Parathyroid adenoma (tissue), 2 donors: Measurements from ENCODE around the gene CCDC97.
A peak's percentile ranks its signal among the peaks of the same experiment; 100 is the strongest.

Experiments used
- H2AFZ ChIP-seq: fragments of 300-600 bp; sonication (generic); one replicate; pipeline ENCODE4 v1.7.0; 2017; ENCODE audit warnings: antibody characterized with exemption, mild to moderate bottlenecking
- H3K27ac ChIP-seq: fragments of 300-600 bp; sonication (generic); one replicate; pipeline ENCODE4 v1.7.0; 2017
- H3K27me3 ChIP-seq: fragments of 300-600 bp; sonication (generic); one replicate; pipeline ENCODE4 v1.7.0; 2017; ENCODE audit warnings: low read length; ENCODE audit not compliant: control insufficient read depth, insufficient read depth
- H3K36me3 ChIP-seq: fragments of 300-600 bp; sonication (generic); one replicate; pipeline ENCODE4 v1.7.0; 2017; ENCODE audit warnings: low read length; ENCODE audit not compliant: control insufficient read depth, insufficient read depth
- H3K4me1 ChIP-seq: fragments of 300-600 bp; sonication (generic); one replicate; pipeline ENCODE4 v1.7.0; 2017; ENCODE audit warnings: control low read depth
- H3K4me2 ChIP-seq: fragments of 300-600 bp; sonication (generic); one replicate; pipeline ENCODE4 v1.7.0; 2017; ENCODE audit warnings: low read length
- H3K4me3 ChIP-seq: fragments of 300-600 bp; sonication (generic); one replicate; pipeline ENCODE4 v1.7.0; 2017; ENCODE audit warnings: low read depth, low read length
- H3K79me2 ChIP-seq: fragments of 300-600 bp; sonication (generic); one replicate; pipeline ENCODE4 v1.7.0; 2017; ENCODE audit warnings: control low read depth
- H3K9ac ChIP-seq: fragments of 300-600 bp; sonication (generic); one replicate; pipeline ENCODE4 v1.7.0; 2017; ENCODE audit warnings: mild to moderate bottlenecking
- H3K9me3 ChIP-seq: fragments of 300-600 bp; sonication (generic); one replicate; pipeline ENCODE4 v1.7.0; 2017; ENCODE audit warnings: low read length; ENCODE audit not compliant: control insufficient read depth
- TF ChIP-seq, protein P1 (sequence below): fragments of 300-600 bp; sonication (generic); IDR thresholded peaks from one replicate; pipeline ENCODE4 v1.7.0; 2017; ENCODE audit warnings: antibody characterized with exemption, mild to moderate bottlenecking
- donor health status: primary hyperparathyroidism.

The CCDC97 gene

DNA sequence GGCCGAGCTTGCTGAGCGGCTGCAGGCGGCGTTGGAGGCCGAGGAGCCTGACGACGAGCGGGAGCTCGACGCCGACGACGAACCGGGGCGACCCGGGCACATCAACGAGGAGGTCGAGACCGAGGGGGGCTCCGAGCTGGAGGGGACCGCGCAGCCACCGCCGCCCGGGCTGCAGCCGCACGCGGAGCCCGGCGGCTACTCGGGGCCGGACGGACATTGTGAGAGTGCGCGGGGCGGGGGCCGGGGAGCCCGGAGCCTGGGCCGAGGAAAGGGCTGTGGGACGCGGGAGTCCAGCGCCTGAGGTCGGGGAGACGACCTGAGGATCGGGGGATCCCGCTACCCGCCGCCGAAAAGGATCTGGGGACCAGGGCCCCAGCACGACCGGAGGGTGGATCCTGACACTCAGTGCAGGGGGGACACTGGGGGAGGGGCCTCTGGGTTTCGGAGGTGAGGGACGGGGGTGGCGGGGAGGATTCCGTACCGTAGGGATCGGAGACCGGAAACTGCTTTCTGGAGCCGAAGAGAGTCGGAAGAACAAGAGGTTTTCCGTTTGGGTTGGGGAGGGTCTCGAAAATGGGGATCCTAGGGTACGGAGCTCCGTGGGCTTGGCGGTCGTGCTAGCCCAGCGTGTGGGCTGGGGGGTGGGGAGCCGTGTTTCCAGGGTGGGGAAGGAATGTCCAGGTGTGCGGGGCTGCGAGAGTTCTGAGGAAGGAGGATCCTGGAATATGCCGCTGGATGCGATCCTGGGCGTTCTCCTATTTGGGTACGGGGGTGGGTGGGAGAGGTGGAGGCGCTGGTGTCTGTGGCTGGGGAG, 45.2 kb upstream of the CCDC97 start:
- Histone ChIP-seq H3K27me3 (no peaks in the 10 kb centered on the region), H3K4me3 (peak overlapping the region; percentile 94), H2AFZ (peak overlapping the region; percentile 74), H3K79me2 (peaks cover 44% of the 10 kb centered on the region), H3K36me3 (no peaks in the 10 kb centered on the region), H3K27ac (peak overlapping the region; percentile 89), H3K4me1 (peaks cover 10% of the 10 kb centered on the region), H3K9me3 (no peaks in the 10 kb centered on the region), H3K4me2 (peak overlapping the region; percentile 91), H3K9ac (peak overlapping the region; percentile 81)
- TF ChIP-seq, protein P1, sequence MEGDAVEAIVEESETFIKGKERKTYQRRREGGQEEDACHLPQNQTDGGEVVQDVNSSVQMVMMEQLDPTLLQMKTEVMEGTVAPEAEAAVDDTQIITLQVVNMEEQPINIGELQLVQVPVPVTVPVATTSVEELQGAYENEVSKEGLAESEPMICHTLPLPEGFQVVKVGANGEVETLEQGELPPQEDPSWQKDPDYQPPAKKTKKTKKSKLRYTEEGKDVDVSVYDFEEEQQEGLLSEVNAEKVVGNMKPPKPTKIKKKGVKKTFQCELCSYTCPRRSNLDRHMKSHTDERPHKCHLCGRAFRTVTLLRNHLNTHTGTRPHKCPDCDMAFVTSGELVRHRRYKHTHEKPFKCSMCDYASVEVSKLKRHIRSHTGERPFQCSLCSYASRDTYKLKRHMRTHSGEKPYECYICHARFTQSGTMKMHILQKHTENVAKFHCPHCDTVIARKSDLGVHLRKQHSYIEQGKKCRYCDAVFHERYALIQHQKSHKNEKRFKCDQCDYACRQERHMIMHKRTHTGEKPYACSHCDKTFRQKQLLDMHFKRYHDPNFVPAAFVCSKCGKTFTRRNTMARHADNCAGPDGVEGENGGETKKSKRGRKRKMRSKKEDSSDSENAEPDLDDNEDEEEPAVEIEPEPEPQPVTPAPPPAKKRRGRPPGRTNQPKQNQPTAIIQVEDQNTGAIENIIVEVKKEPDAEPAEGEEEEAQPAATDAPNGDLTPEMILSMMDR, result no peak

DNA sequence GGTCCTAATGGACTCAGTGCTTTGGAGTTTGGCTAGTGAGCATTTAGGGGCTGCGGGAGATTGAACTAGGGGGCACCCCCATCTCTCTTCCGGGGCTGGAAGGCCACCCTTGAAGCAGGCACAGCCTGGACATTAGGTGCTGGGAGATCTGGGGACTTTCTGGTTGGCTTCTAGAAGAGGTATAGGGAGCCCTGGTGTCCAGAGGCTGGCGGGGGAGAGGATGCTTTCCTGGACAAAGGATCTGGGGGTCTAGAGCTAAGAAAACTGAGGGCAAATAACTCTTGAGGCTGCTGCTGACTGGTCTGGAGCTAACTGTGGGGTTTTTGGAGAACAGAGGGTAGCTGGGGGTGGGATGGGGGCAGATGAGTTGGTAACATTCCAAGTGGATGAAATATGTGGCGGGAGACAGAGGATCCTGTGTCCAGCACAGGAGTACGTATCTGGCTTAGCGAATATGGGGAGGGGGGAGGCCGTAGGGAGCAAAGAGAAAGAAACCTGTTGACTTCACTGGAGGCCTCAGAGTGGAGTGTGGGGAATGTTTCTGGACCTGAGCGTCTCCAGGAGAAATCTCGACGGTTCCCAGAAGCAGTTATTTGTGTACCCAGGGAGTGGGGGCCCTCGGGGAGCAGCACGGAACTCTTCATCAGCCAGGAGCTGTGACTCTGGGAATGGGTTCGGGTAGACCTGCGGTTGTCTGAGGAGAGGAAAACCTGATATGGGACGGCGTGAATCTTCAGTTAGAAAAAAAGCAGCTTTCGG, 44.4 kb upstream of the CCDC97 start:
- Histone ChIP-seq H3K4me3 (peak overlapping the region; percentile 94), H3K27me3 (no peaks in the 10 kb centered on the region), H3K27ac (no peak overlapping the region), H3K9me3 (no peaks in the 10 kb centered on the region), H3K36me3 (no peaks in the 10 kb centered on the region), H3K9ac (peak overlapping the region; percentile 81), H3K79me2 (peaks cover 44% of the 10 kb centered on the region), H3K4me2 (peak overlapping the region; percentile 91), H3K4me1 (peaks cover 10% of the 10 kb centered on the region), H2AFZ (peak overlapping the region; percentile 74)
- TF ChIP-seq, protein P1, result no peak

DNA sequence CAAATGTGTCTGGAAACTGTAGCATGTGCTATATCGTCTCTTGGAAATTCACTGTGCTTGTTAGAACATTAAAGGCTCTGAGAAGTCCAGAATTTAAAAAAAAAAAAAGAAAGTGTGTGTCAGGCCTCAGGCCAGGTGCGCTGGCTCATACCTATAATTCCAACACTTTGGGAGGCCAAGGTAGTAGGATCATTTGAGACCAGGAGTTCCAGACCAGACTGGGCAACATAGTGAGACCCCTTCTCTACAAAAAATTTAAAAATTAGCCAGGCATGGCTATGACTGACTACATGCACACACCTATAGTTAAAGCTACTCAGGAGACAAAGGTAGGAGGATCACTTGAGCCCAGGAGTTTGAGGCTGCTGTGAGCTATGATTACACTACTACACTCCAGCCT, 40.9 kb upstream of the CCDC97 start:
- TF ChIP-seq, protein P1, result no peak
- Histone ChIP-seq H3K79me2 (peaks cover 51% of the 10 kb centered on the region), H3K36me3 (no peaks in the 10 kb centered on the region)

DNA sequence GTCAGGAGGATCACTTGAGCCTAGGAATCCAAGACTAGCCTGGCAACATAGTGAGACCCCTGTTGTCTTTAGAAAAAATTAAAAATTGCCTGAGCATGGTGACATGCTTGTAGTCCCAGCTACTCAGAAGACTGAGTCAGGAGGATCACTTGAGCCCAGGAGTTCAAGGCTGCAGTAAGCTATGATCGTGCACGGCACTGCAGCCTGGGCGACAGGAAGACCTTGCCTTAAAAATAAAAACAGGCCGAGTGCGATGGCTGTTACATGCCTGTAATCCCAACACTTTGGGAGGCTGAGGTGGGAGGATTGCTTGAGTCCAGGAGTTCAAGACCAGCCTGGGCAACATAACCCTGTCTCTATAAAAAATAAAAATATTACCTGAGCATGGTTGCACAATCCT, 40.4 kb upstream of the CCDC97 start:
- peaks cover 10% of the 10 kb centered on the region for H3K4me1 ChIP-seq
- TF ChIP-seq, protein P1, result no peak
- no peak overlapping the region for H3K27ac ChIP-seq
- H3K36me3 ChIP-seq, result no peaks in the 10 kb centered on the region
- peaks cover 50% of the 10 kb centered on the region for H3K79me2 ChIP-seq
- H3K4me3 ChIP-seq, result no peak overlapping the region
- H3K27me3 ChIP-seq, result no peaks in the 10 kb centered on the region
- H3K4me2 ChIP-seq, result no peak overlapping the region
- no peak overlapping the region for H3K9ac ChIP-seq
- no peaks in the 10 kb centered on the region for H3K9me3 ChIP-seq
- no peak overlapping the region for H2AFZ ChIP-seq

More for the DNA sequence above, 40.9 kb upstream of the CCDC97 start:
- H3K9ac ChIP-seq, result no peak overlapping the region
- H2AFZ ChIP-seq, result no peak overlapping the region
- H3K27me3 ChIP-seq, result no peaks in the 10 kb centered on the region
- no peak overlapping the region for H3K4me3 ChIP-seq
- H3K9me3 ChIP-seq, result no peaks in the 10 kb centered on the region
- H3K4me2 ChIP-seq, result no peak overlapping the region
- no peak overlapping the region for H3K27ac ChIP-seq
- peaks cover 10% of the 10 kb centered on the region for H3K4me1 ChIP-seq
